Measurements from ENCODE around the gene PDE6A. TPM values are rescaled to one million over a fixed set of nuclear protein-coding genes. Genes with fewer than 3 reads are reported as not detected.

PDE6A gene
- polyA plus RNA-seq, 3 donors: 0.01 TPM; not detected in 2

DNA sequence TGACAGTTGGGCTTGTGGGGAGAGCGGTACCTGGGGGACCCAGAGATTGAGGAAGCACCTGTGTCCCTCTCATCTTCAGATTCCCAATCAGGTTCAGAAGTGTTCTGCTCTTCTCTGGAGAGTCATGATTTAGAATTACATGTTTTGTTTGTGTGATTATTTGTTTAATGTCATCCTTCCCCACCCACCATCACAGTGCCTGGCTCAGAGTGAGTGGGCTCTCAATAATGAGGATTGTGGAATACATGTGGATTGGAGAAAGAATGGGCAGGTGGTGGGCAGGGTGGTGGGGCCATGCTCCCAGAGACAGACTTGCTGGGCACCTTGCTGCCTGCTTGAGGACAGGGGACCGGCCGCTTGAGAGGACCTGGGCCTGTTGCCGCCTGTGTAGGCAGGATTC is 126.5 kb downstream of the PDE6A start:
- Histone ChIP-seq H3K79me2 (ENCODE audit: insufficient read depth, low read length) (peaks cover 27% of the 10 kb centered on the region), H3K36me3 (replicated peaks in 1 of 2; ENCODE audit: control insufficient read depth in 1 of 2, insufficient read depth in 2 of 2, low read length in 2 of 2) (peaks cover 27 to 47% of the 10 kb centered on the region in 2 donors), H3K4me3 (replicated peaks in 1 of 3; ENCODE audit: low read depth in 2 of 3, low read length in 3 of 3) (no peak overlapping the region), H4K20me1 (ENCODE audit: insufficient read depth, low read length) (peaks cover 96% of the 10 kb centered on the region), H3K4me1 (ENCODE audit: control insufficient read depth in 1 of 2, insufficient read depth in 2 of 2, low read length in 2 of 2) (no peaks in the 10 kb centered on the region), H3K27me3 (ENCODE audit: control insufficient read depth in 2 of 2, insufficient read depth in 2 of 2, low read length in 2 of 2) (no peaks in the 10 kb centered on the region), H3K9ac (ENCODE audit: insufficient read depth, low read length, poor library complexity, severe bottlenecking) (no peak overlapping the region), H3K4me2 (replicated peaks; ENCODE audit: extremely low read depth, low read length, poor library complexity, severe bottlenecking) (no peak overlapping the region), H3K27ac (ENCODE audit: low read depth in 1 of 2, low read length in 2 of 2) (no peak overlapping the region), H2AFZ (ENCODE audit: insufficient read depth, low read depth, low read length, poor library complexity, severe bottlenecking) (no peak overlapping the region), H3K9me3 (replicated peaks in 1 of 2; ENCODE audit: control insufficient read depth in 1 of 2, insufficient read depth in 1 of 2, low read length in 2 of 2) (no peaks in the 10 kb centered on the region)
- TF ChIP-seq, protein P1, sequence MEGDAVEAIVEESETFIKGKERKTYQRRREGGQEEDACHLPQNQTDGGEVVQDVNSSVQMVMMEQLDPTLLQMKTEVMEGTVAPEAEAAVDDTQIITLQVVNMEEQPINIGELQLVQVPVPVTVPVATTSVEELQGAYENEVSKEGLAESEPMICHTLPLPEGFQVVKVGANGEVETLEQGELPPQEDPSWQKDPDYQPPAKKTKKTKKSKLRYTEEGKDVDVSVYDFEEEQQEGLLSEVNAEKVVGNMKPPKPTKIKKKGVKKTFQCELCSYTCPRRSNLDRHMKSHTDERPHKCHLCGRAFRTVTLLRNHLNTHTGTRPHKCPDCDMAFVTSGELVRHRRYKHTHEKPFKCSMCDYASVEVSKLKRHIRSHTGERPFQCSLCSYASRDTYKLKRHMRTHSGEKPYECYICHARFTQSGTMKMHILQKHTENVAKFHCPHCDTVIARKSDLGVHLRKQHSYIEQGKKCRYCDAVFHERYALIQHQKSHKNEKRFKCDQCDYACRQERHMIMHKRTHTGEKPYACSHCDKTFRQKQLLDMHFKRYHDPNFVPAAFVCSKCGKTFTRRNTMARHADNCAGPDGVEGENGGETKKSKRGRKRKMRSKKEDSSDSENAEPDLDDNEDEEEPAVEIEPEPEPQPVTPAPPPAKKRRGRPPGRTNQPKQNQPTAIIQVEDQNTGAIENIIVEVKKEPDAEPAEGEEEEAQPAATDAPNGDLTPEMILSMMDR (IDR thresholded peaks at IDR 0.05): no peak
- WGBS (ENCODE audit: insufficient coverage): 95% methylated on average over 3 of the region's 4 CpGs
- Mint-ChIP-seq H3K4me3 (no peak overlapping the region), H3K27me3 (ENCODE audit: low read depth in 3 of 3) (peaks cover 0 to 1% (median 0%) of the 10 kb centered on the region in 3 donors), H3K9me3 (no peaks in the 10 kb centered on the region), H3K4me1 (peaks cover 4% of the 10 kb centered on the region), H3K36me3 (peaks cover 46 to 49% of the 10 kb centered on the region in 2 donors), H3K27ac (no peak overlapping the region)
- no peak for DNase-seq
- intact Hi-C loops (cut with micrococcal nuclease): no loop called here

DNA sequence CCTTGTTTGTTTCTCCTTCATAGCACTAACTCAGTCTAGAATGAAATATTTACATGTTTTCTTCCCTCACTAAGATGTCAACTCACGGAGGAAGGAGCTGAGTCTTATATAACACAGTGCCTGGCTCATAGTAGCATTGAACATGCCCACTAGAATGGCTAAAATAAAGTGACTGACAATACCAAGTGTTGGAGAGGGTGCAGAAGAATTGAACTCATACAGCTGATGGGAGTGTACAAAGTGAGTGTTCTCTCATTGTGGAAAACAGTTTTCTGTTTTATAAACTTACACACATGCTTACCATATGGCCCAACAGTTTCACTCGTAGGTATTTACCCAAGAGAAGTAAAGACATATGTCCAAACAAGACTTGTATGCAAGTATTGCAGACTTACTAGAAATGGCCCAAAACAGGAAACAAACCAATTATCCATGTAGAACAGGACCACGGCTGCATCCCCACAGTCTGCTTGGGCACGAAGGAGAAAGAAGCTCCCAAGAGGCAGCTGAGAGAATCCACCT is 127.0 kb downstream of the PDE6A start:
- no peak for DNase-seq
- WGBS (ENCODE audit: insufficient coverage): 88% methylated on average over 2 of the region's 4 CpGs
- H4K20me1 ChIP-seq (ENCODE audit: insufficient read depth, low read length): peaks cover 96% of the 10 kb centered on the region
- peaks cover 27% of the 10 kb centered on the region for H3K79me2 ChIP-seq (ENCODE audit: insufficient read depth, low read length)
- Mint-ChIP-seq H3K36me3 (peaks cover 44 to 46% of the 10 kb centered on the region in 2 donors), H3K9me3 (no peaks in the 10 kb centered on the region), H3K4me1 (peaks cover 4% of the 10 kb centered on the region), H3K27me3 (ENCODE audit: low read depth in 3 of 3) (peaks cover 0 to 1% (median 0%) of the 10 kb centered on the region in 3 donors), H3K4me3 (no peak overlapping the region), H3K27ac (no peak overlapping the region)
- H3K27me3 ChIP-seq (ENCODE audit: control insufficient read depth in 2 of 2, insufficient read depth in 2 of 2, low read length in 2 of 2): no peaks in the 10 kb centered on the region
- H3K4me3 ChIP-seq (replicated peaks in 1 of 3; ENCODE audit: low read depth in 2 of 3, low read length in 3 of 3): no peak overlapping the region
- H3K9ac ChIP-seq (ENCODE audit: insufficient read depth, low read length, poor library complexity, severe bottlenecking): no peak overlapping the region
- no peak overlapping the region for H3K27ac ChIP-seq (ENCODE audit: low read depth in 1 of 2, low read length in 2 of 2)
- no peak overlapping the region for H3K4me2 ChIP-seq (replicated peaks; ENCODE audit: extremely low read depth, low read length, poor library complexity, severe bottlenecking)
- peaks cover 22 to 47% of the 10 kb centered on the region in 2 donors for H3K36me3 ChIP-seq (replicated peaks in 1 of 2; ENCODE audit: control insufficient read depth in 1 of 2, insufficient read depth in 2 of 2, low read length in 2 of 2)
- no peak overlapping the region for H2AFZ ChIP-seq (ENCODE audit: insufficient read depth, low read depth, low read length, poor library complexity, severe bottlenecking)
- H3K9me3 ChIP-seq (replicated peaks in 1 of 2; ENCODE audit: control insufficient read depth in 1 of 2, insufficient read depth in 1 of 2, low read length in 2 of 2): no peaks in the 10 kb centered on the region
- no peaks in the 10 kb centered on the region for H3K4me1 ChIP-seq (ENCODE audit: control insufficient read depth in 1 of 2, insufficient read depth in 2 of 2, low read length in 2 of 2)
- intact Hi-C loops (cut with micrococcal nuclease): no loop called here
- TF ChIP-seq, protein P1 (IDR thresholded peaks at IDR 0.05): no peak

All from CD14-positive monocyte (primary cell).